GM18951 (cell line): ENCODE data around the gene EFNB2.

Source experiments
- POLR2A ChIP-seq: IDR thresholded peaks from 4 replicates; pipeline ENCODE4 v1.6.1; 2011; ENCODE audit warnings: mild to moderate bottlenecking; ENCODE audit not compliant: insufficient read length, insufficient read depth; ENCODE audit errors: extremely low read depth
- in situ Hi-C: fragments of 300-500 bp; cut with MboI; formaldehyde crosslinking; loops from one replicate; pipeline ENCODE4 v1.12.0; 2022; ENCODE audit warnings: low sequenced_read_pairs, mixed read lengths, inconsistent platforms; ENCODE audit not compliant: unreplicated experiment

Gene EFNB2

GRCh38 chr13:106527826-106528225 lies 7.6 kb downstream of the EFNB2 start:
- TF ChIP-seq POLR2A, result no peak
- in situ Hi-C loops, result loop anchor here (25.0 kb wide), 1 partner anchor 441 kb away; no protein-coding TSS in a partner anchor

- in situ Hi-C loops, result loop anchor here (25.0 kb wide), 1 partner anchor 440 kb away; no protein-coding TSS in a partner anchor
These were observed 8.0 kb downstream of the EFNB2 start for GRCh38 chr13:106527445-106527801.

GRCh38 chr13:106526738-106527444 lies 8.6 kb downstream of the EFNB2 start:
- in situ Hi-C loops, result loop anchor here (25.0 kb wide), 1 partner anchor 440 kb away; no protein-coding TSS in a partner anchor
- no peak for TF ChIP-seq POLR2A

More at GRCh38 chr13:106527445-106527801, 8.0 kb downstream of the EFNB2 start:
- no peak for TF ChIP-seq POLR2A

GRCh38 chr13:106525865-106526264 lies 9.6 kb downstream of the EFNB2 start:
- in situ Hi-C loops, result loop anchor here (25.0 kb wide), 1 partner anchor 439 kb away; no protein-coding TSS in a partner anchor
- TF ChIP-seq POLR2A, result no peak

- in situ Hi-C loops, result no loop called here
- TF ChIP-seq POLR2A, result no peak
These were observed 11.4 kb downstream of the EFNB2 start for GRCh38 chr13:106524108-106524507.

- no peak for TF ChIP-seq POLR2A
- in situ Hi-C loops, result no loop called here
These were observed 11.9 kb downstream of the EFNB2 start for GRCh38 chr13:106523576-106523975.

GRCh38 chr13:106522898-106523525 lies 12.4 kb downstream of the EFNB2 start:
- TF ChIP-seq POLR2A, result no peak
- in situ Hi-C loops, result no loop called here

GRCh38 chr13:106522112-106522705 lies 13.3 kb downstream of the EFNB2 start:
- no peak for TF ChIP-seq POLR2A
- in situ Hi-C loops, result no loop called here

GRCh38 chr13:106521095-106521799 lies 14.2 kb downstream of the EFNB2 start:
- TF ChIP-seq POLR2A, result no peak

GRCh38 chr13:106520251-106521054 lies 15.0 kb downstream of the EFNB2 start:
- in situ Hi-C loops, result no loop called here
- TF ChIP-seq POLR2A, result no peak

More at GRCh38 chr13:106521095-106521799, 14.2 kb downstream of the EFNB2 start:
- in situ Hi-C loops, result no loop called here

- TF ChIP-seq POLR2A, result no peak
- in situ Hi-C loops, result no loop called here
These were observed 16.9 kb downstream of the EFNB2 start for GRCh38 chr13:106518512-106518911.

GRCh38 chr13:106517109-106517847 lies 18.2 kb downstream of the EFNB2 start:
- in situ Hi-C loops, result no loop called here
- no peak for TF ChIP-seq POLR2A

GRCh38 chr13:106515635-106516254 lies 19.7 kb downstream of the EFNB2 start:
- TF ChIP-seq POLR2A, result no peak
- in situ Hi-C loops, result no loop called here
